GM12874 (cell line): ENCODE results near the gene LIMCH1.

ENCODE experiments used
- CTCF ChIP-seq: IDR thresholded peaks from 2 replicates; pipeline ENCODE4 v1.5.1; 2011; ENCODE audit warnings: low read depth, mild to moderate bottlenecking, control low read depth, low read length, moderate library complexity; ENCODE audit not compliant: insufficient read depth

Gene LIMCH1

GRCh38 chr4:41532882-41533281 is 5.1 kb upstream of the LIMCH1 start:
- TF ChIP-seq CTCF: no peak

- TF ChIP-seq CTCF: no peak
Observed at GRCh38 chr4:41533680-41534079, 4.3 kb upstream of the LIMCH1 start.

GRCh38 chr4:41534404-41534803 is 3.6 kb upstream of the LIMCH1 start:
- TF ChIP-seq CTCF: no peak

- TF ChIP-seq CTCF: no peak
Observed at GRCh38 chr4:41535911-41536371, 2.0 kb upstream of the LIMCH1 start.

GRCh38 chr4:41537292-41537890 is 566 bp upstream of the LIMCH1 start:
- no peak for TF ChIP-seq CTCF

- TF ChIP-seq CTCF: no peak
Observed at GRCh38 chr4:41538887-41539498, 1.0 kb downstream of the LIMCH1 start.

GRCh38 chr4:41539711-41540110 is 1.8 kb downstream of the LIMCH1 start:
- TF ChIP-seq CTCF: no peak

- no peak for TF ChIP-seq CTCF
Observed at GRCh38 chr4:41540687-41541086, 2.7 kb downstream of the LIMCH1 start.
